GM23338 (cell line): ENCODE data around the gene DHRS4. TPM values are rescaled to one million over a fixed set of nuclear protein-coding genes. Genes with fewer than 3 reads are reported as not detected.

Source experiments
- ATAC-seq: fragments of 200-7000 bp; cut with Tn5 transposase; 3 replicates; pipeline ENCODE4 v1.9.1; 2020
- DNase-seq: peaks from one replicate; pipeline ENCODE4 v3.0.0-alpha.2; 2015; ENCODE audit warnings: low spot score
- H2AFZ ChIP-seq: fragments of 200-600 bp; sonication (generic); 2 replicates; pipeline ENCODE4 v1.8.0; 2016; ENCODE audit warnings: antibody characterized with exemption, mild to moderate bottlenecking, moderate library complexity
- H3F3A ChIP-seq: fragments of 200-600 bp; sonication (generic); replicated peaks from 2 replicates; pipeline ENCODE4 v1.8.0; 2017; ENCODE audit warnings: antibody characterized with exemption, mixed run types, low read depth
- H3K27ac ChIP-seq: fragments of 200-600 bp; sonication (generic); 2 replicates; pipeline ENCODE4 v1.6.1; 2016; ENCODE audit warnings: low read depth
- H3K27me3 ChIP-seq: fragments of 200-600 bp; sonication (generic); 2 replicates; pipeline ENCODE4 v1.8.0; 2016; ENCODE audit warnings: mild to moderate bottlenecking, mixed run types, moderate library complexity; ENCODE audit not compliant: insufficient read depth
- H3K36me3 ChIP-seq: fragments of 200-600 bp; sonication (generic); 2 replicates; pipeline ENCODE4 v1.8.0; 2016; ENCODE audit warnings: mild to moderate bottlenecking; ENCODE audit not compliant: insufficient read depth
- H3K4me1 ChIP-seq: fragments of 200-600 bp; sonication (generic); 2 replicates; pipeline ENCODE4 v1.8.0; 2016; ENCODE audit warnings: mild to moderate bottlenecking, moderate library complexity; ENCODE audit not compliant: insufficient read depth
- H3K4me2 ChIP-seq: fragments of 200-600 bp; sonication (generic); 2 replicates; pipeline ENCODE4 v1.7.1; 2017; ENCODE audit warnings: mixed run types
- H3K4me3 ChIP-seq: fragments of 200-600 bp; sonication (generic); 2 replicates; pipeline ENCODE4 v1.6.1; 2016; ENCODE audit warnings: mixed run types
- H3K79me2 ChIP-seq: fragments of 200-600 bp; sonication (generic); replicated peaks from 2 replicates; pipeline ENCODE4 v1.8.0; 2017; ENCODE audit warnings: mild to moderate bottlenecking; ENCODE audit not compliant: insufficient read depth
- H3K9me2 ChIP-seq: fragments of 200-600 bp; sonication (generic); 2 replicates; pipeline ENCODE4 v1.8.0; 2017; ENCODE audit not compliant: insufficient read depth
- H4K20me1 ChIP-seq: fragments of 200-600 bp; sonication (generic); replicated peaks from 2 replicates; pipeline ENCODE4 v1.8.0; 2017; ENCODE audit warnings: mild to moderate bottlenecking; ENCODE audit not compliant: insufficient read depth
- H3K27ac Mint-ChIP-seq: 2 replicates; pipeline ENCODE4 v1.8.0; 2020; ENCODE audit warnings: inconsistent platforms, mild to moderate bottlenecking, moderate library complexity, mixed read lengths
- H3K27me3 Mint-ChIP-seq: 3 replicates; pipeline ENCODE4 v1.8.0; 2022; ENCODE audit warnings: low read depth, mild to moderate bottlenecking, moderate library complexity, mixed read lengths, inconsistent platforms; ENCODE audit not compliant: insufficient read depth, poor library complexity
- H3K36me3 Mint-ChIP-seq: 3 replicates; pipeline ENCODE4 v1.8.0; 2021; ENCODE audit warnings: low read depth, mild to moderate bottlenecking, inconsistent platforms, moderate library complexity, mixed read lengths
- H3K4me1 Mint-ChIP-seq: 3 replicates; pipeline ENCODE4 v1.8.0; 2020; ENCODE audit warnings: mild to moderate bottlenecking, inconsistent platforms, mixed read lengths
- H3K4me3 Mint-ChIP-seq: 3 replicates; pipeline ENCODE4 v1.8.0; 2021; ENCODE audit warnings: moderate library complexity, mild to moderate bottlenecking, inconsistent platforms, mixed read lengths
- H3K9me3 Mint-ChIP-seq: 3 replicates; pipeline ENCODE4 v1.8.0; 2020; ENCODE audit warnings: moderate library complexity, mild to moderate bottlenecking, inconsistent platforms, mixed read lengths
- CTCF ChIP-seq, 2 experiments: fragments of 200-600 bp in 1 of 2; sonication (generic) in 1 of 2; conservative IDR thresholded peaks; 2 replicates each; pipeline versions ENCODE4 v1.5.1 to v1.6.1; 2016 to 2017; ENCODE audit warnings: antibody characterized with exemption in 2 of 2, low read depth in 2 of 2, mild to moderate bottlenecking in 2 of 2, moderate library complexity in 1 of 2
- EZH2phosphoT487 ChIP-seq: fragments of 200-600 bp; sonication (generic); IDR thresholded peaks from one replicate; pipeline ENCODE4 v1.8.1; 2018; ENCODE audit warnings: antibody characterized with exemption; ENCODE audit not compliant: unreplicated experiment
- NANOG ChIP-seq: IDR thresholded peaks from 2 replicates; pipeline ENCODE4 v1.6.1; 2016; ENCODE audit warnings: antibody characterized with exemption, borderline replicate concordance
- POLR2AphosphoS5 ChIP-seq: IDR thresholded peaks from 2 replicates; pipeline ENCODE4 v1.6.1; 2016; ENCODE audit warnings: antibody characterized with exemption, low read depth
- ZNF462 ChIP-seq: fragments of 250-450 bp; sonication (Bioruptor Pico); IDR thresholded peaks from 2 replicates; pipeline ENCODE4 v1.5.0; 2020; ENCODE audit warnings: mild to moderate bottlenecking, moderate library complexity
- polyA plus RNA-seq: library from polyadenylated mRNA; unstranded; fragments of >200 nt; fragmentation: Nextera tagmentation; extraction: Ambion mirVana; gene quantifications from 2 replicates; pipeline ENCODE4 v1.2.1, GENCODE V29; 2016
- total RNA-seq: library from RNA; depleted of rRNA; stranded (reverse); fragments of >200 nt; shearing (Covaris generic); gene quantifications from 2 replicates; pipeline ENCODE4 v1.2.3, GENCODE V29; 2014

DHRS4 gene
- total and polyA plus RNA-seq, 2 experiments from 2014 or later, result 16.6 to 18.4 TPM

GRCh38 chr14:23925523-23926075 is 28.0 kb upstream of the DHRS4 start (continued):
- TF ChIP-seq ZNF462 (CRISPR knock-in tag) (no peak), EZH2phosphoT487 (no peak), POLR2AphosphoS5 (no peak)

- H3K27me3 ChIP-seq, result no peaks in the 10 kb centered on the region
- TF ChIP-seq CTCF (conservative IDR thresholded peaks at IDR 0.05; ENCODE audit: low read depth in 2 of 2), result 0 out of 4 replicates have a peak, but pooled peaks of 1 of the 2 experiments have one; percentile 35
- TF ChIP-seq NANOG, result no peak
- no peaks in the 10 kb centered on the region for H4K20me1 ChIP-seq
- no peak overlapping the region for H3K27ac ChIP-seq
- H3K4me3 ChIP-seq, result no peak overlapping the region
- H3K4me1 ChIP-seq, result no peaks in the 10 kb centered on the region
- no peak overlapping the region for H3K27ac Mint-ChIP-seq
- peak overlapping the region; percentile 52; the same call in 1 of the 2 replicates for H2AFZ ChIP-seq
- no peaks in the 10 kb centered on the region for H3K79me2 ChIP-seq
- no peaks in the 10 kb centered on the region for H3K36me3 ChIP-seq
- no peaks in the 10 kb centered on the region for H3K36me3 Mint-ChIP-seq
- no peaks in the 10 kb centered on the region for H3K9me2 ChIP-seq
- H3K4me1 Mint-ChIP-seq, result no peaks in the 10 kb centered on the region; the same call in 2 of the 3 replicates
- no peak for ATAC-seq
- H3F3A ChIP-seq, result no peaks in the 10 kb centered on the region
- H3K9me3 Mint-ChIP-seq, result peaks cover 3% of the 10 kb centered on the region; the same call in 2 of the 3 replicates
- no peak overlapping the region for H3K4me3 Mint-ChIP-seq
- H3K27me3 Mint-ChIP-seq, result peaks cover 6% of the 10 kb centered on the region
- DNase-seq, result no peak
- no peak overlapping the region for H3K4me2 ChIP-seq
These were observed 27.0 kb upstream of the DHRS4 start for GRCh38 chr14:23926543-23926942.
